Trophoblast cell (in vitro differentiated cells and primary cell): ENCODE data around the gene THSD4.
A peak's percentile ranks its signal among the peaks of the same experiment; 100 is the strongest.
"Not testable (repeated sequence)": the region's sequence is repeated elsewhere in the genome, so short reads cannot be mapped to it uniquely, and the experiment has no call there.

Experiments used
- DNase-seq, 2 donors: peaks; one replicate each; pipeline ENCODE4 v3.0.0-alpha.2; 2016
- H2AFZ ChIP-seq: 2 replicates; pipeline ENCODE4 v1.6.1; 2013; ENCODE audit warnings: low read length, moderate library complexity, mild to moderate bottlenecking; ENCODE audit not compliant: insufficient read depth, poor library complexity
- H2AK5ac ChIP-seq: 2 replicates; pipeline ENCODE4 v1.6.1; 2013; ENCODE audit warnings: mild to moderate bottlenecking, low read length
- H2BK120ac ChIP-seq: 2 replicates; pipeline ENCODE4 v1.6.1; 2013; ENCODE audit warnings: low read length, mild to moderate bottlenecking, moderate library complexity; ENCODE audit not compliant: insufficient read depth, poor library complexity
- H2BK12ac ChIP-seq: 2 replicates; pipeline ENCODE4 v1.6.1; 2013; ENCODE audit warnings: mild to moderate bottlenecking, low read length, moderate library complexity
- H2BK5ac ChIP-seq: 2 replicates; pipeline ENCODE4 v1.6.1; 2013; ENCODE audit warnings: low read length, low read depth, moderate library complexity, mild to moderate bottlenecking; ENCODE audit not compliant: poor library complexity
- H3K14ac ChIP-seq: 2 replicates; pipeline ENCODE4 v1.6.1; 2013; ENCODE audit warnings: mild to moderate bottlenecking, low read length
- H3K18ac ChIP-seq: 2 replicates; pipeline ENCODE4 v1.6.1; 2013; ENCODE audit warnings: mild to moderate bottlenecking, low read length
- H3K23ac ChIP-seq: 2 replicates; pipeline ENCODE4 v1.6.1; 2013; ENCODE audit warnings: low read length
- H3K27ac ChIP-seq: 2 replicates; pipeline ENCODE4 v1.5.1; 2013; ENCODE audit warnings: low read depth, mild to moderate bottlenecking, inconsistent platforms, low read length, moderate library complexity
- H3K27me3 ChIP-seq: 2 replicates; pipeline ENCODE4 v1.6.1; 2013; ENCODE audit warnings: inconsistent platforms, mild to moderate bottlenecking, low read length, moderate library complexity; ENCODE audit not compliant: insufficient read depth
- H3K36me3 ChIP-seq, 2 experiments: 1 replicate in 1 of 2; 2 replicates in 1 of 2; pipeline ENCODE4 v1.6.1; 2013; ENCODE audit warnings: low read length in 2 of 2, mild to moderate bottlenecking in 2 of 2, moderate library complexity in 1 of 2; ENCODE audit not compliant: insufficient read depth in 2 of 2, control insufficient read depth in 1 of 2
- H3K4ac ChIP-seq: 2 replicates; pipeline ENCODE4 v1.6.1; 2013; ENCODE audit warnings: low read depth, mild to moderate bottlenecking, low read length, moderate library complexity
- H3K4me1 ChIP-seq, 2 experiments: 1 replicate in 1 of 2; 2 replicates in 1 of 2; pipeline ENCODE4 v1.6.1; 2013; ENCODE audit warnings: low read length in 2 of 2, mild to moderate bottlenecking in 2 of 2, moderate library complexity in 1 of 2; ENCODE audit not compliant: insufficient read depth in 2 of 2, control insufficient read depth in 1 of 2
- H3K4me2 ChIP-seq: 2 replicates; pipeline ENCODE4 v1.6.1; 2013; ENCODE audit warnings: inconsistent platforms, mild to moderate bottlenecking, low read length, moderate library complexity
- H3K4me3 ChIP-seq: 2 replicates; pipeline ENCODE4 v1.5.1; 2013; ENCODE audit warnings: mild to moderate bottlenecking, low read depth, low read length, inconsistent platforms
- H3K79me1 ChIP-seq: one replicate; pipeline ENCODE4 v1.6.1; 2013; ENCODE audit warnings: low read length
- H3K79me2 ChIP-seq: 2 replicates; pipeline ENCODE4 v1.6.1; 2013; ENCODE audit warnings: low read length, mild to moderate bottlenecking; ENCODE audit not compliant: control insufficient read depth, insufficient read depth, poor library complexity
- H3K9ac ChIP-seq: 2 replicates; pipeline ENCODE4 v1.6.1; 2013; ENCODE audit warnings: mild to moderate bottlenecking, low read length
- H3K9me3 ChIP-seq: 2 replicates; pipeline ENCODE4 v1.6.1; 2013; ENCODE audit warnings: low read depth, mild to moderate bottlenecking, control low read depth, inconsistent platforms, low read length; ENCODE audit not compliant: insufficient read depth
- H4K12ac ChIP-seq: 2 replicates; pipeline ENCODE4 v1.6.1; 2013; ENCODE audit warnings: low read depth, mild to moderate bottlenecking, low read length, moderate library complexity
- H4K8ac ChIP-seq: 2 replicates; pipeline ENCODE4 v1.6.1; 2013; ENCODE audit warnings: low read depth, mild to moderate bottlenecking, low read length, moderate library complexity
- H4K91ac ChIP-seq: one replicate; pipeline ENCODE4 v1.6.1; 2013; ENCODE audit warnings: low read depth, mild to moderate bottlenecking, low read length, moderate library complexity
- WGBS: extraction: QIAGEN DNeasy Blood & Tissue Kit; methylation state at CpG from one replicate; pipeline ENCODE4 v1.1.7; 2013; ENCODE audit warnings: missing lambda C conversion rate; ENCODE audit not compliant: insufficient read length, insufficient coverage; ENCODE audit errors: extremely low coverage; 5-methylcytosine and 5-hydroxymethylcytosine counted together

The THSD4 gene

GRCh38 chr15:71666763-71667620 lies 551.7 kb downstream of the THSD4 start:
- no peak overlapping the region for H3K4me2 ChIP-seq
- H2BK5ac ChIP-seq, result no peak overlapping the region
- no peaks in the 10 kb centered on the region for H3K79me2 ChIP-seq
- DNase-seq, result no peak
- H3K27ac ChIP-seq, result no peak overlapping the region
- H3K23ac ChIP-seq, result no peak overlapping the region
- no peaks in the 10 kb centered on the region for H3K27me3 ChIP-seq
- no peak overlapping the region for H3K14ac ChIP-seq
- H2AFZ ChIP-seq, result no peak overlapping the region
- H3K9ac ChIP-seq, result no peak overlapping the region
- H2BK120ac ChIP-seq, result no peak overlapping the region
- no peak overlapping the region for H3K4me3 ChIP-seq
- no peak overlapping the region for H4K91ac ChIP-seq
- no peak overlapping the region for H2AK5ac ChIP-seq
- no peak overlapping the region for H3K4ac ChIP-seq
- H3K18ac ChIP-seq, result no peak overlapping the region
- no peaks in the 10 kb centered on the region for H3K4me1 ChIP-seq
- H2BK12ac ChIP-seq, result no peak overlapping the region
- H3K36me3 ChIP-seq, result no peaks in the 10 kb centered on the region
- no peaks in the 10 kb centered on the region for H3K9me3 ChIP-seq
- H3K79me1 ChIP-seq, result no peaks in the 10 kb centered on the region
- no peak overlapping the region for H4K8ac ChIP-seq
- H4K12ac ChIP-seq, result no peak overlapping the region

GRCh38 chr15:71669688-71670087 lies 554.4 kb downstream of the THSD4 start:
- DNase-seq, result no peak
- no CpG with 5 or more reads among the region's 4 CpGs for WGBS
- Histone ChIP-seq H3K4me2 (no peak overlapping the region), H3K79me2 (no peaks in the 10 kb centered on the region), H4K8ac (no peak overlapping the region), H3K14ac (no peak overlapping the region), H2BK5ac (no peak overlapping the region), H3K4me1 (no peaks in the 10 kb centered on the region), H3K23ac (no peak overlapping the region), H3K4ac (no peak overlapping the region), H3K9me3 (no peaks in the 10 kb centered on the region), H3K4me3 (no peak overlapping the region), H4K91ac (no peak overlapping the region), H3K27me3 (no peaks in the 10 kb centered on the region), H2AK5ac (no peak overlapping the region), H3K27ac (no peak overlapping the region), H2BK120ac (no peak overlapping the region), H3K79me1 (no peaks in the 10 kb centered on the region), H2BK12ac (no peak overlapping the region), H3K36me3 (no peaks in the 10 kb centered on the region), H4K12ac (no peak overlapping the region), H3K9ac (no peak overlapping the region), H3K18ac (no peak overlapping the region), H2AFZ (no peak overlapping the region)

GRCh38 chr15:71670222-71670621 lies 555.0 kb downstream of the THSD4 start:
- not testable (repeated sequence) for H3K18ac ChIP-seq, H2AK5ac ChIP-seq, DNase-seq, H3K9me3 ChIP-seq, H3K4ac ChIP-seq, H4K8ac ChIP-seq, H3K4me2 ChIP-seq, H3K4me1 ChIP-seq, H2BK120ac ChIP-seq, H3K27me3 ChIP-seq, H3K36me3 ChIP-seq, H4K91ac ChIP-seq, H3K14ac ChIP-seq, H2AFZ ChIP-seq, H2BK5ac ChIP-seq, H3K4me3 ChIP-seq, H3K79me1 ChIP-seq, H3K9ac ChIP-seq, H3K23ac ChIP-seq, H3K79me2 ChIP-seq, H4K12ac ChIP-seq, H3K27ac ChIP-seq, H2BK12ac ChIP-seq
- WGBS, result no CpG with 5 or more reads among the region's 3 CpGs

GRCh38 chr15:71674354-71674753 lies 559.1 kb downstream of the THSD4 start:
- Histone ChIP-seq H3K14ac (no peak overlapping the region), H3K9ac (no peak overlapping the region), H2BK12ac (no peak overlapping the region), H3K79me2 (no peaks in the 10 kb centered on the region), H2AK5ac (no peak overlapping the region), H4K8ac (no peak overlapping the region), H3K23ac (no peak overlapping the region), H3K4me2 (no peak overlapping the region), H3K27ac (no peak overlapping the region), H3K36me3 (no peaks in the 10 kb centered on the region), H2BK5ac (no peak overlapping the region), H4K12ac (no peak overlapping the region), H2BK120ac (no peak overlapping the region), H3K4me3 (no peak overlapping the region), H3K27me3 (no peaks in the 10 kb centered on the region), H3K4ac (no peak overlapping the region), H4K91ac (no peak overlapping the region), H3K4me1 (no peaks in the 10 kb centered on the region), H3K79me1 (no peaks in the 10 kb centered on the region), H3K18ac (no peak overlapping the region), H2AFZ (no peak overlapping the region), H3K9me3 (no peaks in the 10 kb centered on the region)
- no CpG with 5 or more reads among the region's 2 CpGs for whole genome bisulfite sequencing
- peak; percentile 51 to 69 for DNase-seq
